Measurements from ENCODE around the gene MCMBP. TPM values are rescaled to one million over a fixed set of nuclear protein-coding genes. Genes with fewer than 3 reads are reported as not detected.

The MCMBP gene
- total RNA-seq, 1 experiment from 2014 or later, result 36.1 TPM

DNA sequence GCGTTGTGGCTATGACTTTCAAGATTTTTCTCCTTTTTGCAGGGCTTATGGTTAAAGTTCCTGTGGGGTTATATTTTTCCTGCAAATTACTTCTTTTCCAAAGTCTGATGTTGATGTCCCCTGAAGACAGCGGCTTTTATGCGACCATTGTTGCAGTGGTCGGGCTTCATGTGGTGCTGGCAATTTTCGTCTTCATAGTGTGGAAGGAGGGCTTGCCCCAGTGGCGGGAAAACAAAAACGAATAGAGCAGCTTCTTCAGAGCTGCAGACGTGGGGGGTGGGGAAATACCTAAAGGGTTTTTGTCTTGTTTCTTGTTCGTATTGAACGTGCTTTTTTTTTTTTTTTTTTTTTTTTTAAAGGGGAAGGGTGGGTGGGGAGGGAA is 53.8 kb downstream of the MCMBP start:
- Histone ChIP-seq H3K36me3 (ENCODE audit: low read depth, low read length) (no peaks in the 10 kb centered on the region), H3K9me3 (ENCODE audit: low read length) (no peaks in the 10 kb centered on the region), H3K27ac (ENCODE audit: low read length) (no peak overlapping the region), H3K27me3 (ENCODE audit: low read length) (no peaks in the 10 kb centered on the region), H3F3A (ENCODE audit: low read length, unreplicated experiment) (no peaks in the 10 kb centered on the region), H3K4me1 (ENCODE audit: insufficient read depth, low read length) (no peaks in the 10 kb centered on the region), H3K9me2 (replicated peaks; ENCODE audit: low read length) (no peaks in the 10 kb centered on the region), H3K4me3 (ENCODE audit: low read length) (no peak overlapping the region), H2AFZ (ENCODE audit: low read length) (no peak overlapping the region), H4K20me1 (ENCODE audit: low read length) (no peaks in the 10 kb centered on the region), H3K4me2 (ENCODE audit: low read length) (no peak overlapping the region), H3K9ac (ENCODE audit: low read length) (no peak overlapping the region), H3K79me2 (ENCODE audit: low read length) (no peaks in the 10 kb centered on the region)
- ChIA-PET CTCF (no interaction called here), POLR2A (ENCODE audit: unreplicated experiment) (no interaction called here)
- TF ChIP-seq, protein P1, sequence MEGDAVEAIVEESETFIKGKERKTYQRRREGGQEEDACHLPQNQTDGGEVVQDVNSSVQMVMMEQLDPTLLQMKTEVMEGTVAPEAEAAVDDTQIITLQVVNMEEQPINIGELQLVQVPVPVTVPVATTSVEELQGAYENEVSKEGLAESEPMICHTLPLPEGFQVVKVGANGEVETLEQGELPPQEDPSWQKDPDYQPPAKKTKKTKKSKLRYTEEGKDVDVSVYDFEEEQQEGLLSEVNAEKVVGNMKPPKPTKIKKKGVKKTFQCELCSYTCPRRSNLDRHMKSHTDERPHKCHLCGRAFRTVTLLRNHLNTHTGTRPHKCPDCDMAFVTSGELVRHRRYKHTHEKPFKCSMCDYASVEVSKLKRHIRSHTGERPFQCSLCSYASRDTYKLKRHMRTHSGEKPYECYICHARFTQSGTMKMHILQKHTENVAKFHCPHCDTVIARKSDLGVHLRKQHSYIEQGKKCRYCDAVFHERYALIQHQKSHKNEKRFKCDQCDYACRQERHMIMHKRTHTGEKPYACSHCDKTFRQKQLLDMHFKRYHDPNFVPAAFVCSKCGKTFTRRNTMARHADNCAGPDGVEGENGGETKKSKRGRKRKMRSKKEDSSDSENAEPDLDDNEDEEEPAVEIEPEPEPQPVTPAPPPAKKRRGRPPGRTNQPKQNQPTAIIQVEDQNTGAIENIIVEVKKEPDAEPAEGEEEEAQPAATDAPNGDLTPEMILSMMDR (conservative IDR thresholded peaks at IDR 0.05; ENCODE audit: low read depth, low read length), result no peak
- no peak for TF ChIP-seq EZH2 (IDR thresholded peaks at IDR 0.05; ENCODE audit: low read length, unreplicated experiment)
- TF ChIP-seq EZH2phosphoT487 (IDR thresholded peaks at IDR 0.05; ENCODE audit: borderline replicate concordance, low read length), result no peak
- no peak for ATAC-seq
- no TSS peak for BruUV-seq (replicated peaks)
- DNase-seq, result no peak
- intact Hi-C loops (cut with micrococcal nuclease), result no loop called here

DNA sequence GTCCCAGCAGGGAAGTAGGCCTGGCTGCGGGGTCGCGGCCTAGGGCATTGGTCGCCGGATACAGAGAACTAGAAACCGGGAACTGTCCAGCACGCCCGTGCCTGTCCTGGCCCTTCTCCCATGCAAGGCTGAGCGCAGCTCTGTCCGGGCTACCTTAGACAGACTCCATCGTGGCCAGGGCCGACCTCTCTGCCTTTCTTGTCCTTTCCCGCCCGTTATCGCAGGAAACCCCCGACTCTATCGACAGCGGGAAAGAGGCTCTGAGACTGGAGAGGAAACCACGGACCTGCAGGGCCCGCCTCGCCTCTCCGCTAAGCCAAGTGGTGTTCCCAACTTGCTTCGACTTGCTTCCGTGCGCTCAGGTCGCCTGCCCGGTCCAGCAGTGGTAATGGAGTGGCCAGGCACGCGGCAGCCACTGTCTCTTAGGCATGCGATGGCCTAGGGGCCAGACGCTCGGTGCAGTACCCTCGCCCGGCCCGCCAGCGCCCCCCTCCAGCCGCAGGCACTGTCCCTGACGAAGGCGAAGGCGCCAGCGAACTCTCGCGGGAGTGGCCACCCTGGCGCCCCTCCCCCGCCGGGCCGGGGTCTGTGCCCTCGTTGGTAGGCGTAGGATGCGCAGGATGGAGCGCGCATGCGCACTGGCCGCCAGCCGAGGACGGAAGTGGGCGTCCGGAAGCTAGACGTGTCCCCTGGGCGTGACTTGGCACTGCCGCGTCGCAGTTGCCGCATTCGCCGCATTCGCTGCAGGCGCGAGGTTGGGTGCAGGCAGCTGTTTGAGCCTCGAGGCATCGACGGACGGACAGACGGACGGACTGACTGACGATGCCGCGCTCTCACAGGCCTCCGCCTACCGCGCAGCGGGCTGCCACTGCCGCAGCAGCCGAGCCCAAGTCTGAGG is 54.4 kb downstream of the MCMBP start:
- no peak overlapping the region for H3K27ac ChIP-seq (ENCODE audit: low read length)
- CTCF ChIA-PET, result no interaction called here
- H3K9ac ChIP-seq (ENCODE audit: low read length), result no peak overlapping the region
- H3F3A ChIP-seq (ENCODE audit: low read length, unreplicated experiment), result no peaks in the 10 kb centered on the region
- POLR2A ChIA-PET (ENCODE audit: unreplicated experiment), result no interaction called here
- H3K4me3 ChIP-seq (ENCODE audit: low read length), result no peak overlapping the region
- no peaks in the 10 kb centered on the region for H3K9me2 ChIP-seq (replicated peaks; ENCODE audit: low read length)
- no peaks in the 10 kb centered on the region for H4K20me1 ChIP-seq (ENCODE audit: low read length)
- no peaks in the 10 kb centered on the region for H3K79me2 ChIP-seq (ENCODE audit: low read length)
- no peaks in the 10 kb centered on the region for H3K27me3 ChIP-seq (ENCODE audit: low read length)
- H3K4me2 ChIP-seq (ENCODE audit: low read length), result no peak overlapping the region
- BruUV-seq (replicated peaks), result no TSS peak
- H3K4me1 ChIP-seq (ENCODE audit: insufficient read depth, low read length), result no peaks in the 10 kb centered on the region
- ATAC-seq (no peak), DNase-seq (no peak)
- no peak overlapping the region for H2AFZ ChIP-seq (ENCODE audit: low read length)
- no peaks in the 10 kb centered on the region for H3K9me3 ChIP-seq (ENCODE audit: low read length)
- H3K36me3 ChIP-seq (ENCODE audit: low read depth, low read length), result no peaks in the 10 kb centered on the region
- intact Hi-C loops (cut with micrococcal nuclease), result no loop called here
- TF ChIP-seq EZH2 (IDR thresholded peaks at IDR 0.05; ENCODE audit: low read length, unreplicated experiment), result no peak
- no peak for TF ChIP-seq EZH2phosphoT487 (IDR thresholded peaks at IDR 0.05; ENCODE audit: borderline replicate concordance, low read length)
- TF ChIP-seq, protein P1 (conservative IDR thresholded peaks at IDR 0.05; ENCODE audit: low read depth, low read length), result no peak

DNA sequence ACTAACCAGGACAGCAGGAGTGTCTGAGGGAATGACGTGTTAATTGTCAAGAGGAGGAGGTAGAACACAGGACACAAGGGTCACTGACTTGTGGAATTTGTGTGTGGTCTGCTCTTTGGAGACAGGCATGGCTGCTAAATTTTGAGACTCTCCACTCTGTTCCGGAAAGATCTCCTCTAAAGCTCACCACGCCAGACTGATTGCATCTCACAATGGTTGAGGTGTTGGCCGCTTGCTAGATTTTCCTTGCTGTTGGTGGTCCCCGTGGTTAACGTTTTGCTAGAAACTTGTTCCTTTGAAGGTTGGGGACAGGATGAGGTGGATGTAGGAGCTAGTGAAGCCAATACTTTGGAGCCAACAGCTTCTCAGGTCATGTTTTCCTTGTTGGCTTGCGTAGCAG is 57.0 kb downstream of the MCMBP start:
- no peak for TF ChIP-seq EZH2 (IDR thresholded peaks at IDR 0.05; ENCODE audit: low read length, unreplicated experiment)
- TF ChIP-seq EZH2phosphoT487 (IDR thresholded peaks at IDR 0.05; ENCODE audit: borderline replicate concordance, low read length), result no peak
- TF ChIP-seq, protein P1 (conservative IDR thresholded peaks at IDR 0.05; ENCODE audit: low read depth, low read length), result no peak
- H3K9ac ChIP-seq (ENCODE audit: low read length), result no peak overlapping the region
- no peaks in the 10 kb centered on the region for H3K27me3 ChIP-seq (ENCODE audit: low read length)
- no peak overlapping the region for H3K27ac ChIP-seq (ENCODE audit: low read length)
- H3K4me1 ChIP-seq (ENCODE audit: insufficient read depth, low read length), result no peaks in the 10 kb centered on the region
- no peaks in the 10 kb centered on the region for H3K36me3 ChIP-seq (ENCODE audit: low read depth, low read length)
- no TSS peak for BruUV-seq (replicated peaks)
- no peak overlapping the region for H3K4me3 ChIP-seq (ENCODE audit: low read length)
- no peaks in the 10 kb centered on the region for H4K20me1 ChIP-seq (ENCODE audit: low read length)
- no peaks in the 10 kb centered on the region for H3K9me2 ChIP-seq (replicated peaks; ENCODE audit: low read length)
- no peak overlapping the region for H2AFZ ChIP-seq (ENCODE audit: low read length)
- no peak for ATAC-seq
- H3F3A ChIP-seq (ENCODE audit: low read length, unreplicated experiment), result no peaks in the 10 kb centered on the region
- H3K79me2 ChIP-seq (ENCODE audit: low read length), result no peaks in the 10 kb centered on the region
- ChIA-PET POLR2A (ENCODE audit: unreplicated experiment) (no interaction called here), CTCF (no interaction called here)
- intact Hi-C loops (cut with micrococcal nuclease), result no loop called here
- H3K4me2 ChIP-seq (ENCODE audit: low read length), result no peak overlapping the region
- no peak for DNase-seq
- H3K9me3 ChIP-seq (ENCODE audit: low read length), result no peaks in the 10 kb centered on the region

Measured in PC-3 (cell line).